Testis (tissue), 3 donors: ENCODE measurements around the gene SLC25A11. TPM values are rescaled to one million over a fixed set of nuclear protein-coding genes. Genes with fewer than 3 reads are reported as not detected.

Experiments
- DNase-seq: peaks from one replicate; pipeline ENCODE4 v3.0.0-alpha.2; 2019
- H3K27ac ChIP-seq, 2 donors: fragments of 200-600 bp; sonication (generic); one replicate each; pipeline ENCODE4 v1.5.1; 2019
- H3K27me3 ChIP-seq: fragments of 200-600 bp; sonication (generic); one replicate; pipeline ENCODE4 v1.5.1; 2019
- H3K36me3 ChIP-seq: fragments of 200-600 bp; sonication (generic); one replicate; pipeline ENCODE4 v1.5.1; 2017; ENCODE audit warnings: low read depth; ENCODE audit errors: missing control alignments
- H3K4me1 ChIP-seq: fragments of 200-600 bp; sonication (generic); one replicate; pipeline ENCODE4 v1.5.1; 2019
- H3K4me3 ChIP-seq, 2 donors: fragments of 200-600 bp; sonication (generic); one replicate each; pipeline ENCODE4 v1.5.1; 2017 to 2019
- H3K9me3 ChIP-seq: fragments of 200-600 bp; sonication (generic); one replicate; pipeline ENCODE4 v1.5.1; 2017
- CTCF ChIP-seq, 3 experiments: fragments of 450-650 bp in 2 of 3; fragments of 200-600 bp in 1 of 3; sonication (generic) in 1 of 3; IDR thresholded peaks; one replicate each; pipeline ENCODE4 v1.5.1; 2016 to 2019; ENCODE audit warnings: antibody characterized with exemption in 3 of 3, mild to moderate bottlenecking in 2 of 3, moderate library complexity in 1 of 3
- POLR2A ChIP-seq: fragments of 450-650 bp; IDR thresholded peaks from one replicate; pipeline ENCODE4 v1.6.1; 2017; ENCODE audit warnings: antibody characterized with exemption, mild to moderate bottlenecking, moderate library complexity
- WGBS, 2 donors: methylation state at CpG; one replicate each; pipeline ENCODE4 v1.1.5; 2018; 5-methylcytosine and 5-hydroxymethylcytosine counted together
- intact Hi-C: fragments of 100-400 bp; cut with DNase I; formaldehyde crosslinking; loops from one replicate; pipeline ENCODE4 v1.15.1; 2023; ENCODE audit warnings: low total_unique reads
- microRNA-seq, 2 donors: library from miRNA; unstranded; fragments of <30 nt; microRNA quantifications; one replicate each; pipeline ENCODE4, GENCODE V29; 2016; ENCODE audit warnings: borderline number of aligned reads in 2 of 2, borderline replicate concordance in 1 of 2
- polyA plus RNA-seq: library from polyadenylated mRNA; stranded (reverse); fragments of 350-450 nt; fragmentation: Illumina TruSeq; extraction: RNeasy Lipid Tissue Mini Kit (QIAGEN cat#74804); gene quantifications from one replicate; pipeline ENCODE4 v1.2.3, GENCODE V29; 2014; ENCODE audit warnings: low read depth, low replicate concordance; ENCODE audit not compliant: insufficient read depth
- small RNA-seq, 2 donors: library from RNA; depleted of rRNA; stranded (forward); fragments of <200 nt; gene quantifications; one replicate each; pipeline ENCODE3, GENCODE V24; 2016
- total RNA-seq, 2 donors: library from RNA; depleted of rRNA; stranded (reverse); fragments of >200 nt; gene quantifications; one replicate each; pipeline ENCODE4 v1.2.3, GENCODE V29; 2016

The SLC25A11 gene
- total and polyA plus RNA-seq, 3 donors from 2014 or later: 23.7 to 25.9 (median 24.3) TPM

DNA sequence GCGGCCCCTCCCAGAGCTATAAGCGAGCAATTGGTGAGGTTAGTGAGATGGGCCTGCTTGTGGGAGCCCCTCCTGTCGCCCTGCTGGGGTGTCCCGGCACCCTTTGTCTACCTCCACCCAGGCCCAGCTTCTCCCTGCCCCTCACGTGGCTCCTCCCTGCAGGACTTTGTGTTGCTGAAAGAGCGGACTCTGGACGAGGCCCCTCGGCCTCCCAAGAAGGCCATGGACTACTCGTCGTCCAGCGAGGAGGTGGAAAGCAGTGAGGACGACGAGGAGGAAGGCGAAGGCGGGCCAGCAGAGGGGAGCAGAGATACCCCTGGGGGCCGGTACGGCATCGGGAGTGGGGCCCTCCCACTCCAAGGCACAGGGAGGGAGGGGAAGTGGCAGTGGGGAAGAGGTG lies 46.6 kb downstream of the SLC25A11 start:
- H3K27ac ChIP-seq: no peak overlapping the region

GRCh38 chr17:4892499-4893221 lies 47.2 kb downstream of the SLC25A11 start:
- no peaks in the 10 kb centered on the region for H3K36me3 ChIP-seq
- TF ChIP-seq POLR2A: no peak
- no peak for TF ChIP-seq CTCF (IDR thresholded peaks at IDR 0.05)
- intact Hi-C loops: loop anchor here (10.0 kb wide), 1 partner anchor 188 kb away; the partner anchor contains the start of gene PELP1
- DNase-seq: no peak
- H3K4me3 ChIP-seq: no peak overlapping the region
- no peaks in the 10 kb centered on the region for H3K27me3 ChIP-seq
- no peak overlapping the region for H3K27ac ChIP-seq
- no peaks in the 10 kb centered on the region for H3K4me1 ChIP-seq
- 68 to 74% methylated on average over 12 to 23 of the region's 23 CpGs for WGBS, 2 donors
- no peaks in the 10 kb centered on the region for H3K9me3 ChIP-seq

More for the DNA sequence above, 46.6 kb downstream of the SLC25A11 start:
- no peak for DNase-seq
- TF ChIP-seq POLR2A: no peak
- TF ChIP-seq CTCF (IDR thresholded peaks at IDR 0.05): no peak
- H3K4me1 ChIP-seq: no peaks in the 10 kb centered on the region
- no peaks in the 10 kb centered on the region for H3K27me3 ChIP-seq
- no peaks in the 10 kb centered on the region for H3K9me3 ChIP-seq
- H3K36me3 ChIP-seq: no peaks in the 10 kb centered on the region
- 89 to 93% methylated on average over 18 of the region's 18 CpGs for WGBS, 2 donors
- H3K4me3 ChIP-seq: no peak overlapping the region
- intact Hi-C loops: loop anchor here (10.0 kb wide), 1 partner anchor 188 kb away; the partner anchor contains the start of gene PELP1

- H3K4me3 ChIP-seq: no peak overlapping the region
- TF ChIP-seq POLR2A: no peak
- no peak for TF ChIP-seq CTCF (IDR thresholded peaks at IDR 0.05)
- no peaks in the 10 kb centered on the region for H3K9me3 ChIP-seq
- H3K27me3 ChIP-seq: no peaks in the 10 kb centered on the region
- WGBS, 2 donors: 92 to 94% methylated on average over 34 to 42 of the region's 42 CpGs
- DNase-seq: no peak
- H3K4me1 ChIP-seq: no peaks in the 10 kb centered on the region
- intact Hi-C loops: loop anchor here (10.0 kb wide), 1 partner anchor 187 kb away; the partner anchor contains the start of gene PELP1
- no peaks in the 10 kb centered on the region for H3K36me3 ChIP-seq
- no peak overlapping the region for H3K27ac ChIP-seq
These were observed 48.1 kb downstream of the SLC25A11 start for GRCh38 chr17:4891411-4892410.

- WGBS, 2 donors: 86 to 93% methylated on average over 18 of the region's 18 CpGs
- no peaks in the 10 kb centered on the region for H3K4me1 ChIP-seq
- no peaks in the 10 kb centered on the region for H3K9me3 ChIP-seq
- H3K36me3 ChIP-seq: no peaks in the 10 kb centered on the region
- DNase-seq: no peak
- no peak overlapping the region for H3K27ac ChIP-seq
- no peak overlapping the region for H3K4me3 ChIP-seq
- no peak for TF ChIP-seq POLR2A
- TF ChIP-seq CTCF (IDR thresholded peaks at IDR 0.05): no peak
- no peaks in the 10 kb centered on the region for H3K27me3 ChIP-seq
- intact Hi-C loops: loop anchor here (5.0 to 10.0 kb wide), 2 partner anchors 95 to 153 kb away; partner anchors contain the start of genes CXCL16, MED11 and ZMYND15
These were observed 52.3 kb downstream of the SLC25A11 start for GRCh38 chr17:4887581-4887980.

Small RNA genes within 50 kb of the gene (microRNA-seq; reads per million reads assigned to microRNA genes)
- gene MIR6864: 0 reads per million in 2 donors
- gene MIR6865: 0 reads per million in 2 donors

Small RNA genes within 50 kb of the gene (small RNA-seq; reads per million reads assigned to genes)
- 0 reads per million in 2 donors for gene MIR6864
- gene MIR6865: 0 reads per million in 2 donors

Other genes starting within 250 kb of the SLC25A11 start
- gene PELP1, start 235.9 kb downstream of the SLC25A11 start, total RNA-seq: 10 to 100 TPM; 88.0 to 88.1 TPM
- 74.4 TPM for gene PELP1, start 235.9 kb downstream of the SLC25A11 start, polyA plus RNA-seq
- 10 to 100 TPM; 13.5 to 19.5 TPM for gene ARRB2, start 229.4 kb downstream of the SLC25A11 start, total RNA-seq
- gene ARRB2, start 229.4 kb downstream of the SLC25A11 start, polyA plus RNA-seq: 23.0 TPM
- gene MED11, start 208.6 kb downstream of the SLC25A11 start, total RNA-seq: 10 to 100 TPM; 28.7 to 33.7 TPM
- 24.6 TPM for gene MED11, start 208.6 kb downstream of the SLC25A11 start, polyA plus RNA-seq
- gene ZMYND15, start 200.2 kb downstream of the SLC25A11 start, total RNA-seq: 10 to 100 TPM; 23.7 to 25.2 TPM
- gene ZMYND15, start 200.2 kb downstream of the SLC25A11 start, polyA plus RNA-seq: 78.7 TPM
- 100 to 1,000 TPM in 1 of 2 donors, 10 to 100 TPM in 1; 53.0 to 172 TPM for gene CXCL16, start 200.1 kb downstream of the SLC25A11 start, total RNA-seq
- 201 TPM for gene CXCL16, start 200.1 kb downstream of the SLC25A11 start, polyA plus RNA-seq
- 1 to 10 TPM in 1 of 2 donors, not detected in 1; 1.5 TPM for gene TM4SF5, start 168.2 kb downstream of the SLC25A11 start, total RNA-seq
- not detected for gene TM4SF5, start 168.2 kb downstream of the SLC25A11 start, polyA plus RNA-seq
- gene VMO1, start 153.7 kb downstream of the SLC25A11 start, total RNA-seq: 1 to 10 TPM in 1 of 2 donors, under 1 TPM in 1; 0.62 to 1.3 TPM
- gene VMO1, start 153.7 kb downstream of the SLC25A11 start, polyA plus RNA-seq: 0.98 TPM
- gene GLTPD2, start 151.1 kb downstream of the SLC25A11 start, total RNA-seq: not detected
- not detected for gene GLTPD2, start 151.1 kb downstream of the SLC25A11 start, polyA plus RNA-seq
- 100 to 1,000 TPM; 101 to 138 TPM for gene PSMB6, start 143.9 kb downstream of the SLC25A11 start, total RNA-seq
- 191 TPM for gene PSMB6, start 143.9 kb downstream of the SLC25A11 start, polyA plus RNA-seq
- 10 to 100 TPM; 17.5 to 31.2 TPM for gene PLD2, start 132.9 kb downstream of the SLC25A11 start, total RNA-seq
- gene PLD2, start 132.9 kb downstream of the SLC25A11 start, polyA plus RNA-seq: 11.0 TPM
- 100 to 1,000 TPM; 135 to 142 TPM for gene MINK1, start 106.7 kb downstream of the SLC25A11 start, total RNA-seq
- 77.4 TPM for gene MINK1, start 106.7 kb downstream of the SLC25A11 start, polyA plus RNA-seq
- 1 to 10 TPM; 2.8 to 4.1 TPM for gene C17orf107, start 40.5 kb downstream of the SLC25A11 start, total RNA-seq
- 1.5 TPM for gene C17orf107, start 40.5 kb downstream of the SLC25A11 start, polyA plus RNA-seq
- 1 to 10 TPM; 1.4 to 2.6 TPM for gene CHRNE, start 36.9 kb downstream of the SLC25A11 start, total RNA-seq
- 1.4 TPM for gene CHRNE, start 36.9 kb downstream of the SLC25A11 start, polyA plus RNA-seq
- under 1 TPM; 0.12 to 0.47 TPM for gene GP1BA, start 7.8 kb downstream of the SLC25A11 start, total RNA-seq
- 0.88 TPM for gene GP1BA, start 7.8 kb downstream of the SLC25A11 start, polyA plus RNA-seq
- gene RNF167, start 222 bp upstream of the SLC25A11 start, total RNA-seq: 100 to 1,000 TPM; 110 to 111 TPM
- gene RNF167, start 222 bp upstream of the SLC25A11 start, polyA plus RNA-seq: 211 TPM
- gene PFN1, start 8.5 kb upstream of the SLC25A11 start, total RNA-seq: 100 to 1,000 TPM; 257 to 349 TPM
- 244 TPM for gene PFN1, start 8.5 kb upstream of the SLC25A11 start, polyA plus RNA-seq
- gene ENO3, start 11.1 kb upstream of the SLC25A11 start, total RNA-seq: 10 to 100 TPM; 16.4 to 17.2 TPM
- gene ENO3, start 11.1 kb upstream of the SLC25A11 start, polyA plus RNA-seq: 29.9 TPM
- gene SPAG7, start 27.8 kb upstream of the SLC25A11 start, total RNA-seq: 10 to 100 TPM; 54.9 to 66.1 TPM
- gene SPAG7, start 27.8 kb upstream of the SLC25A11 start, polyA plus RNA-seq: 79.5 TPM
- 10 to 100 TPM; 22.4 to 51.3 TPM for gene CAMTA2, start 47.6 kb upstream of the SLC25A11 start, total RNA-seq
- gene CAMTA2, start 47.6 kb upstream of the SLC25A11 start, polyA plus RNA-seq: 59.3 TPM
- 10 to 100 TPM; 32.6 to 53.0 TPM for gene INCA1, start 57.5 kb upstream of the SLC25A11 start, total RNA-seq
- 64.4 TPM for gene INCA1, start 57.5 kb upstream of the SLC25A11 start, polyA plus RNA-seq
- gene KIF1C, start 57.9 kb upstream of the SLC25A11 start, total RNA-seq: 10 to 100 TPM; 51.1 to 54.1 TPM
- gene KIF1C, start 57.9 kb upstream of the SLC25A11 start, polyA plus RNA-seq: 79.9 TPM
- 1 to 10 TPM in 1 of 2 donors, under 1 TPM in 1; 0.99 to 1.7 TPM for gene SLC52A1, start 95.4 kb upstream of the SLC25A11 start, total RNA-seq
- gene SLC52A1, start 95.4 kb upstream of the SLC25A11 start, polyA plus RNA-seq: 0.50 TPM
- 1 to 10 TPM; 6.4 to 7.2 TPM for gene ZFP3, start 138.4 kb upstream of the SLC25A11 start, total RNA-seq
- gene ZFP3, start 138.4 kb upstream of the SLC25A11 start, polyA plus RNA-seq: 4.6 TPM
- 10 to 100 TPM in 1 of 2 donors, 1 to 10 TPM in 1; 8.6 to 21.7 TPM for gene ZNF232, start 171.8 kb upstream of the SLC25A11 start, total RNA-seq
- gene ZNF232, start 171.8 kb upstream of the SLC25A11 start, polyA plus RNA-seq: 14.4 TPM
- 10 to 100 TPM; 25.1 to 50.4 TPM for gene USP6, start 176.0 kb upstream of the SLC25A11 start, total RNA-seq
- 19.3 TPM for gene USP6, start 176.0 kb upstream of the SLC25A11 start, polyA plus RNA-seq